Lung (tissue), 12 donors: ENCODE data around the gene WNT8B. TPM values are rescaled to one million over a fixed set of nuclear protein-coding genes. Genes with fewer than 3 reads are reported as not detected.

Experiments used
- ATAC-seq: fragments of 200-7000 bp; cut with Tn5 transposase; one replicate; pipeline ENCODE4 v1.9.1; 2020; ENCODE audit warnings: moderate number of reproducible peaks; ENCODE audit not compliant: insufficient read depth, low FRiP score
- DNase-seq, 3 donors: peaks; one replicate each; pipeline ENCODE4 v3.0.0-alpha.2; 2013 to 2017
- H3K27ac ChIP-seq, 2 donors: one replicate each; pipeline ENCODE4 v1.5.1; 2013; ENCODE audit warnings: mild to moderate bottlenecking in 2 of 2, moderate library complexity in 2 of 2, control low read depth in 1 of 2, inconsistent platforms in 1 of 2, low read depth in 1 of 2, low read length in 1 of 2
- H3K27me3 ChIP-seq, 3 donors: one replicate each; pipeline ENCODE4 v1.5.1; 2013; ENCODE audit warnings: low read length in 2 of 3; ENCODE audit not compliant: control insufficient read depth in 3 of 3, insufficient read depth in 3 of 3
- H3K36me3 ChIP-seq, 4 donors: one replicate each; pipeline ENCODE4 v1.5.1; 2013; ENCODE audit warnings: low read length in 4 of 4, mild to moderate bottlenecking in 1 of 4, moderate library complexity in 1 of 4; ENCODE audit not compliant: control insufficient read depth in 4 of 4, insufficient read depth in 4 of 4
- H3K4me1 ChIP-seq, 5 donors: one replicate each; pipeline ENCODE4 v1.5.1; 2013; ENCODE audit warnings: low read length in 5 of 5, mild to moderate bottlenecking in 2 of 5, moderate library complexity in 1 of 5; ENCODE audit not compliant: control insufficient read depth in 5 of 5, insufficient read depth in 5 of 5
- H3K4me3 ChIP-seq: one replicate; pipeline ENCODE4 v1.5.1; 2013; ENCODE audit warnings: mild to moderate bottlenecking, control low read depth, moderate library complexity
- H3K9ac ChIP-seq, 2 donors: one replicate each; pipeline ENCODE4 v1.5.1; 2013; ENCODE audit warnings: low read length in 2 of 2, control low read depth in 1 of 2; ENCODE audit not compliant: insufficient read depth in 1 of 2
- H3K9me3 ChIP-seq, 4 donors: one replicate each; pipeline ENCODE4 v1.5.1; 2013; ENCODE audit warnings: low read length in 3 of 4, mild to moderate bottlenecking in 1 of 4, moderate library complexity in 1 of 4; ENCODE audit not compliant: control insufficient read depth in 4 of 4, insufficient read depth in 3 of 4
- CTCF ChIP-seq: IDR thresholded peaks from 2 replicates; pipeline ENCODE4 v1.5.1; 2012; ENCODE audit warnings: mild to moderate bottlenecking; ENCODE audit errors: control extremely low read depth, extremely low read depth
- WGBS, 2 donors: extraction: QIAGEN DNeasy Blood & Tissue Kit; methylation state at CpG; one replicate each; pipeline ENCODE4 v1.1.7; 2013; 5-methylcytosine and 5-hydroxymethylcytosine counted together
- polyA plus RNA-seq, 2 donors: library from polyadenylated mRNA; stranded (reverse); fragments of 200-250 nt; gene quantifications; one replicate each; pipeline ENCODE4 v1.2.1, GENCODE V29; 2013
- total RNA-seq, 2 donors: library from RNA; depleted of rRNA in 1 of 2; stranded (reverse); fragments of >200 nt in 1 of 2; gene quantifications; one replicate each; pipeline ENCODE4 v1.2.1, GENCODE V29; 2014 to 2021
- donor health status: control.
- donor health status: control.
- donor health status: Bipolar disorder and iron deficiency.
- donor health status: healthy.
- donor health status: DM: yes; HTN: yes; CAD: no.

WNT8B gene
- total and polyA plus RNA-seq, 4 donors: 0.02 to 0.15 (median 0.04) TPM; not detected in 1

- H3K4me1 ChIP-seq: no peaks in the 10 kb centered on the region
- WGBS, 2 donors: 55 to 62% methylated on average over 3 of the region's 3 CpGs
- peak; percentile 22 for TF ChIP-seq CTCF
- H3K27me3 ChIP-seq: no peaks in the 10 kb centered on the region
- H3K4me3 ChIP-seq: no peak overlapping the region
- H3K9ac ChIP-seq: no peak overlapping the region
- peak in 2 of 3 donors; percentile 33 to 41 for DNase-seq
- no peak overlapping the region for H3K27ac ChIP-seq
- no peaks in the 10 kb centered on the region for H3K9me3 ChIP-seq
- no peak for ATAC-seq
- peaks cover 5 to 18% (median 12%) of the 10 kb centered on the region in 4 donors for H3K36me3 ChIP-seq
Observed at GRCh38 chr10:100508691-100509150, 45.9 kb downstream of the WNT8B start.

GRCh38 chr10:100509241-100509840 is 46.5 kb downstream of the WNT8B start:
- no peak for ATAC-seq
- TF ChIP-seq CTCF: no peak

GRCh38 chr10:100510533-100511308 is 47.9 kb downstream of the WNT8B start:
- Histone ChIP-seq H3K9ac (no peak overlapping the region), H3K36me3 (peaks cover 3 to 15% (median 8%) of the 10 kb centered on the region in 4 donors), H3K9me3 (no peaks in the 10 kb centered on the region), H3K27me3 (no peaks in the 10 kb centered on the region), H3K27ac (no peak overlapping the region), H3K4me1 (no peaks in the 10 kb centered on the region), H3K4me3 (no peak overlapping the region)
- no peak for TF ChIP-seq CTCF
- WGBS, 2 donors: 38 to 72% methylated on average over 7 of the region's 7 CpGs
- DNase-seq (peak in 2 of 3 donors; percentile 26 to 45), ATAC-seq (no peak)

More at GRCh38 chr10:100509241-100509840, 46.5 kb downstream of the WNT8B start:
- DNase-seq: peak in 1 of 3 donors; percentile 9
- Histone ChIP-seq H3K36me3 (peaks cover 5 to 18% (median 12%) of the 10 kb centered on the region in 4 donors), H3K27me3 (no peaks in the 10 kb centered on the region), H3K9ac (no peak overlapping the region), H3K4me1 (no peaks in the 10 kb centered on the region), H3K27ac (no peak overlapping the region), H3K9me3 (no peaks in the 10 kb centered on the region), H3K4me3 (no peak overlapping the region)
- 56 to 68% methylated on average over 8 of the region's 8 CpGs for WGBS, 2 donors
